SK-N-SH (cell line): ENCODE measurements around the gene BTBD7. TPM values are rescaled to one million over a fixed set of nuclear protein-coding genes. Genes with fewer than 3 reads are reported as not detected.

Experiments
- CTCF ChIA-PET: fragments of 300-600, 350-600 bp; formaldehyde crosslinking; extraction: SDS; loops from one replicate; lab custom pipeline; 2021; lab: Yijun Ruan, JAX
- POLR2A ChIA-PET: fragments of 350-600 bp; sonication (Branson Sonifier 250); formaldehyde crosslinking; extraction: SDS; loops from one replicate; lab custom pipeline; 2020; ENCODE audit warnings: antibody characterized with exemption, inconsistent platforms; lab: Yijun Ruan, JAX
- DNase-seq: peaks from one replicate; pipeline ENCODE4 v3.0.0; 2012
- H2AFZ ChIP-seq: fragments of 200-600 bp; sonication (generic); 2 replicates; pipeline ENCODE4 v1.8.1; 2016; ENCODE audit warnings: antibody characterized with exemption, mild to moderate bottlenecking, low read depth
- H3F3A ChIP-seq: fragments of 200-600 bp; sonication (generic); replicated peaks from 2 replicates; pipeline ENCODE3; 2016; ENCODE audit warnings: antibody characterized with exemption, mild to moderate bottlenecking; ENCODE audit not compliant: insufficient read depth
- H3K27ac ChIP-seq, 2 experiments: fragments of 200-500 bp in 1 of 2; fragments of 200-600 bp in 1 of 2; sonication (Bioruptor generic) in 1 of 2; sonication (generic), shearing (Covaris generic) in 1 of 2; 2 replicates each; pipeline versions ENCODE4 v1.5.1 to v1.6.1; 2014 to 2016; ENCODE audit warnings: low read depth in 2 of 2, inconsistent platforms in 1 of 2, low read length in 1 of 2, mild to moderate bottlenecking in 1 of 2, mixed read lengths in 1 of 2
- H3K27me3 ChIP-seq: fragments of 200-600 bp; sonication (generic), shearing (Covaris generic); 2 replicates; pipeline ENCODE4 v1.6.1; 2016; ENCODE audit warnings: mixed run types; ENCODE audit not compliant: insufficient read depth
- H3K36me3 ChIP-seq, 2 experiments: fragments of 200-500 bp in 1 of 2; fragments of 200-600 bp in 1 of 2; sonication (Bioruptor generic) in 1 of 2; sonication (generic) in 1 of 2; replicated peaks in 1 of 2; 2 replicates each; pipeline versions ENCODE3 to v1.5.1; 2014 to 2016; ENCODE audit warnings: low read length in 1 of 2, mild to moderate bottlenecking in 1 of 2; ENCODE audit not compliant: insufficient read depth in 2 of 2, control insufficient read depth in 1 of 2
- H3K4me1 ChIP-seq, 2 experiments: fragments of 200-500 bp in 1 of 2; fragments of 200-600 bp in 1 of 2; sonication (Bioruptor generic) in 1 of 2; sonication (generic), shearing (Covaris generic) in 1 of 2; 2 replicates each; pipeline versions ENCODE4 v1.5.1 to v1.6.1; 2014 to 2016; ENCODE audit warnings: low read depth in 1 of 2, low read length in 1 of 2, mixed run types in 1 of 2; ENCODE audit not compliant: insufficient read depth in 2 of 2, control insufficient read depth in 1 of 2
- H3K4me2 ChIP-seq: fragments of 200-600 bp; sonication (generic), shearing (Covaris generic); 2 replicates; pipeline ENCODE4 v1.6.1; 2017; ENCODE audit warnings: mixed run types
- H3K4me3 ChIP-seq, 2 experiments: fragments of 200-500 bp in 1 of 2; fragments of 200-600 bp in 1 of 2; sonication (Bioruptor generic) in 1 of 2; sonication (generic), shearing (Covaris generic) in 1 of 2; 2 replicates each; pipeline versions ENCODE4 v1.5.1 to v1.8.1; 2014 to 2016; ENCODE audit warnings: low read depth in 2 of 2, inconsistent platforms in 1 of 2, low read length in 1 of 2, mild to moderate bottlenecking in 1 of 2, mixed read lengths in 1 of 2, moderate library complexity in 1 of 2
- H3K79me2 ChIP-seq: fragments of 200-600 bp; sonication (generic); 2 replicates; pipeline ENCODE4 v1.8.1; 2017; ENCODE audit warnings: mild to moderate bottlenecking; ENCODE audit not compliant: insufficient read depth
- H3K9ac ChIP-seq: fragments of 200-600 bp; sonication (generic); 2 replicates; pipeline ENCODE4 v1.6.1; 2017; ENCODE audit warnings: mixed run types
- H3K9me2 ChIP-seq: fragments of 200-600 bp; sonication (generic); 2 replicates; pipeline ENCODE4 v1.6.1; 2017; ENCODE audit warnings: mixed run types
- H3K9me3 ChIP-seq: fragments of 200-600 bp; sonication (generic); 2 replicates; pipeline ENCODE4 v1.6.1; 2017; ENCODE audit warnings: mixed run types, mild to moderate bottlenecking, moderate library complexity
- H4K20me1 ChIP-seq: fragments of 200-600 bp; sonication (generic); 2 replicates; pipeline ENCODE4 v1.6.1; 2017; ENCODE audit warnings: mild to moderate bottlenecking, mixed run types; ENCODE audit not compliant: insufficient read depth
- ELF1 ChIP-seq: IDR thresholded peaks from 2 replicates; pipeline ENCODE4 v1.4.0; 2012
- EP300 ChIP-seq, 2 experiments: IDR thresholded peaks; 2 replicates each; pipeline versions ENCODE4 v1.4.0 to v1.6.1; 2012; ENCODE audit warnings: borderline replicate concordance in 1 of 2, low read depth in 1 of 2, low read length in 1 of 2
- FOXJ3 ChIP-seq: sonication (generic); formaldehyde crosslinking; IDR thresholded peaks from 2 replicates; pipeline ENCODE4 v1.5.1; 2020; ENCODE audit warnings: mild to moderate bottlenecking, missing genetic modification reagents
- FOXM1 ChIP-seq: IDR thresholded peaks from 2 replicates; pipeline ENCODE4 v1.4.0; 2012; ENCODE audit warnings: low read depth, mild to moderate bottlenecking
- JUND ChIP-seq: IDR thresholded peaks from 2 replicates; pipeline ENCODE4 v1.4.0; 2012
- MEF2A ChIP-seq: IDR thresholded peaks from 2 replicates; pipeline ENCODE4 v1.4.0; 2012; ENCODE audit warnings: low read depth, borderline replicate concordance
- MXI1 ChIP-seq: IDR thresholded peaks from 2 replicates; pipeline ENCODE4 v1.6.1; 2012; ENCODE audit warnings: mild to moderate bottlenecking, low read depth, low read length, improper control_type of control experiment
- RAD21 ChIP-seq: IDR thresholded peaks from 2 replicates; pipeline ENCODE4 v1.6.1; 2012; ENCODE audit warnings: mild to moderate bottlenecking, low read length
- SIN3A ChIP-seq: IDR thresholded peaks from 2 replicates; pipeline ENCODE4 v1.6.1; 2012; ENCODE audit warnings: low read depth, mild to moderate bottlenecking, low read length, moderate library complexity, borderline replicate concordance
- WGBS: methylation state at CpG from one replicate; pipeline ENCODE4 v1.1.6; 2017; ENCODE audit warnings: low lambda C conversion rate; 5-methylcytosine and 5-hydroxymethylcytosine counted together
- polyA plus RNA-seq, 3 experiments: library from polyadenylated mRNA; depleted of rRNA; stranded (reverse); fragments of >200 nt; gene quantifications; 2 replicates each; pipeline ENCODE4 v1.2.3, GENCODE V29; 2012
- TF ChIP-seq, protein P1 (sequence below): IDR thresholded peaks from 2 replicates; pipeline ENCODE4 v1.4.0; 2012; ENCODE audit warnings: low read depth, borderline replicate concordance

BTBD7 gene
- polyA plus RNA-seq, 1 of the 3 experiments (the other 2 are of a cell fraction) = 8.6 TPM

GRCh38 chr14:93199031-93199430 lies 133.8 kb downstream of the BTBD7 start (continued):
- TF ChIP-seq, protein P1, sequence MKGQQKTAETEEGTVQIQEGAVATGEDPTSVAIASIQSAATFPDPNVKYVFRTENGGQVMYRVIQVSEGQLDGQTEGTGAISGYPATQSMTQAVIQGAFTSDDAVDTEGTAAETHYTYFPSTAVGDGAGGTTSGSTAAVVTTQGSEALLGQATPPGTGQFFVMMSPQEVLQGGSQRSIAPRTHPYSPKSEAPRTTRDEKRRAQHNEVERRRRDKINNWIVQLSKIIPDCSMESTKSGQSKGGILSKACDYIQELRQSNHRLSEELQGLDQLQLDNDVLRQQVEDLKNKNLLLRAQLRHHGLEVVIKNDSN = no peak
- no peak for TF ChIP-seq MEF2A
- TF ChIP-seq FOXM1 = no peak
- no peak for TF ChIP-seq JUND
- TF ChIP-seq SIN3A = no peak
- TF ChIP-seq FOXJ3 (CRISPR knock-in tag) = no peak
- TF ChIP-seq RAD21 = no peak
- TF ChIP-seq EP300 (IDR thresholded peaks at IDR 0.05; ENCODE audit: borderline replicate concordance in 1 of 2, low read depth in 1 of 2, low read length in 1 of 2) = no peak

DNA sequence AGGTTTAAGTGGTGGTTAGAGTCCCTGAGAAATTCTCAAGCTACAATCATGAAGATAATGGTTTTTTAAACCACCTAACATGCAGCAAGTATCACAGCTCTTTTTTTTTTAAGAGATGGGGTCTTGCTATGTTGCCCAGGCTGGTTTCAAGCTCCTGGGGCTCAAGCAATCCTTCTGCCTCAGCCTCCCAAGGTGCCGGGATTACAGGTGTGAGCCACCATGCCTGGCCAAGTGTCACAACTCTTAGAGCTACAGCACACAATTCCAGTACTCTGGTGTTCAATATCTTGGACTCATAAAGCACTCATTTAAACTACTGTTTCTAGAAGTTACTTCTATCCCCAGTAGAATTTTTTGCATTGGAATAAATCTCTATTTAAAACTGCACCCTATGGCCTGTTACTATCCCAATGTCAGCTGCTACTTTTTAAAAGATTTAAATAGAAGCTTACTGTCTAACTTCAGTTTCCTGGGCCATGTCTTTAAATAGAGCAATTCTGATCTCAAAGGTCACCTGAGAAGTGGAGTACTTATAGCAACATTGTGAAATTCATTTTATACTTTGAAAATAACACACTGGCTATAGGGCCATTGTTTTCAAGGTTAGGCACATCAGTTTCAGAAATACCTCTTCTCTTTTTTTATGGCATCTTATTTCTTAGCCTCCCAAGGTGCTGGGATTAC lies 137.4 kb downstream of the BTBD7 start:
- Histone ChIP-seq H3K27me3 (no peaks in the 10 kb centered on the region), H3K9me3 (no peaks in the 10 kb centered on the region), H3K4me3 (no peak overlapping the region), H3F3A (peaks cover 4% of the 10 kb centered on the region), H3K79me2 (peaks cover 6% of the 10 kb centered on the region; the same call in 1 of the 2 replicates), H4K20me1 (no peaks in the 10 kb centered on the region), H3K4me1 (no peaks in the 10 kb centered on the region), H3K9me2 (no peaks in the 10 kb centered on the region), H3K36me3 (peaks cover 0 to 8% of the 10 kb centered on the region in 2 experiments), H3K27ac (no peak overlapping the region), H3K9ac (no peak overlapping the region), H3K4me2 (no peak overlapping the region), H2AFZ (no peak overlapping the region)
- ChIA-PET CTCF (interaction anchor here (0.9 to 1.4 kb wide), 6 partner anchors 11 to 243 kb away, joined by 3 to 9 read pairs (median 4); partner anchors contain the start of genes GON7, LYSET, MOAP1 and UBR7), POLR2A (no interaction called here)
- DNase-seq = no peak
- 70% methylated on average over 1 of the region's 1 CpG for WGBS
- TF ChIP-seq MXI1 = no peak
- no peak for TF ChIP-seq RAD21
- no peak for TF ChIP-seq ELF1

Other genes with a start within 250 kb of the BTBD7 start
- gene ITPK1, start 217.1 kb downstream of the BTBD7 start, polyA plus RNA-seq (2012; rRNA removed) = 23.2 and 30.2 TPM in 2 replicates
- 25.0 and 42.0 TPM in 2 replicates for gene MOAP1, start 148.1 kb downstream of the BTBD7 start, polyA plus RNA-seq (2012; rRNA removed)
- 17.7 and 18.5 TPM in 2 replicates for gene LYSET, start 147.7 kb downstream of the BTBD7 start, polyA plus RNA-seq (2012; rRNA removed)
- 14.8 and 16.5 TPM in 2 replicates for gene GON7, start 126.0 kb downstream of the BTBD7 start, polyA plus RNA-seq (2012; rRNA removed)
- 28.2 and 29.7 TPM in 2 replicates for gene UBR7, start 125.8 kb downstream of the BTBD7 start, polyA plus RNA-seq (2012; rRNA removed)
- not detected in 2 replicates for gene COX8C, start 14.1 kb upstream of the BTBD7 start, polyA plus RNA-seq (2012; rRNA removed)
- 0.10 and 0.28 TPM in 2 replicates for gene UNC79, start 97.9 kb upstream of the BTBD7 start, polyA plus RNA-seq (2012; rRNA removed)